ENCODE results near the gene NFIL3. TPM values are rescaled to one million over a fixed set of nuclear protein-coding genes. Genes with fewer than 3 reads are reported as not detected.

Gene NFIL3
- total RNA-seq, 1 experiment from 2014 or later = 9.3 TPM

- Histone ChIP-seq H3K4me2 (no peak overlapping the region), H4K20me1 (ENCODE audit: insufficient read depth) (no peaks in the 10 kb centered on the region), H2AFZ (no peak overlapping the region), H3K9me2 (ENCODE audit: insufficient read depth) (no peaks in the 10 kb centered on the region), H3K4me1 (replicated peaks; ENCODE audit: insufficient read depth) (peaks cover 19% of the 10 kb centered on the region), H3K79me2 (ENCODE audit: low read depth) (no peaks in the 10 kb centered on the region), H3K27ac (no peak overlapping the region), H3K27me3 (ENCODE audit: insufficient read depth, low read depth) (no peaks in the 10 kb centered on the region), H3K36me3 (ENCODE audit: low read depth) (no peaks in the 10 kb centered on the region), H3K9me3 (ENCODE audit: insufficient read depth, low read depth) (no peaks in the 10 kb centered on the region), H3K4me3 (no peak overlapping the region), H3F3A (ENCODE audit: insufficient read depth, low read depth) (peaks cover 15% of the 10 kb centered on the region)
- ChIA-PET POLR2A (ENCODE audit: unreplicated experiment) (no interaction called here), CTCF (no interaction called here)
- DNase-seq = no peak
- BruUV-seq (replicated peaks) = no TSS peak
- intact Hi-C loops (cut with micrococcal nuclease; ENCODE audit: unreplicated experiment) = no loop called here
- TF ChIP-seq CTCF (conservative IDR thresholded peaks at IDR 0.05) (no peak), EZH2 (IDR thresholded peaks at IDR 0.05; ENCODE audit: low read depth) (no peak)
Observed at GRCh38 chr9:91428927-91429351, 5.3 kb upstream of the NFIL3 start.

GRCh38 chr9:91428436-91428835, 4.8 kb upstream of the NFIL3 start:
- no peak for DNase-seq
- no peak overlapping the region for H3K27ac ChIP-seq
- ChIA-PET CTCF (no interaction called here), POLR2A (ENCODE audit: unreplicated experiment) (no interaction called here)
- BruUV-seq (replicated peaks) = no TSS peak
- H3K9me3 ChIP-seq (ENCODE audit: insufficient read depth, low read depth) = no peaks in the 10 kb centered on the region
- H3F3A ChIP-seq (ENCODE audit: insufficient read depth, low read depth) = peaks cover 15% of the 10 kb centered on the region
- no peaks in the 10 kb centered on the region for H3K9me2 ChIP-seq (ENCODE audit: insufficient read depth)
- no peak overlapping the region for H3K4me3 ChIP-seq
- no peaks in the 10 kb centered on the region for H3K36me3 ChIP-seq (ENCODE audit: low read depth)
- intact Hi-C loops (cut with micrococcal nuclease; ENCODE audit: unreplicated experiment) = no loop called here
- H3K4me2 ChIP-seq = no peak overlapping the region
- no peaks in the 10 kb centered on the region for H3K27me3 ChIP-seq (ENCODE audit: insufficient read depth, low read depth)
- H3K4me1 ChIP-seq (replicated peaks; ENCODE audit: insufficient read depth) = peaks cover 19% of the 10 kb centered on the region
- H4K20me1 ChIP-seq (ENCODE audit: insufficient read depth) = no peaks in the 10 kb centered on the region
- H2AFZ ChIP-seq = no peak overlapping the region
- no peak for TF ChIP-seq CTCF (conservative IDR thresholded peaks at IDR 0.05)
- TF ChIP-seq EZH2 (IDR thresholded peaks at IDR 0.05; ENCODE audit: low read depth) = no peak
- no peaks in the 10 kb centered on the region for H3K79me2 ChIP-seq (ENCODE audit: low read depth)

GRCh38 chr9:91427873-91428272, 4.2 kb upstream of the NFIL3 start:
- H3F3A ChIP-seq (ENCODE audit: insufficient read depth, low read depth) = peaks cover 15% of the 10 kb centered on the region
- H3K27ac ChIP-seq = no peak overlapping the region
- BruUV-seq (replicated peaks) = no TSS peak

More at GRCh38 chr9:91427873-91428272, 4.2 kb upstream of the NFIL3 start:
- H3K27me3 ChIP-seq (ENCODE audit: insufficient read depth, low read depth) = no peaks in the 10 kb centered on the region
- DNase-seq = peak; percentile 47 to 86
- no peak overlapping the region for H2AFZ ChIP-seq
- POLR2A ChIA-PET (ENCODE audit: unreplicated experiment) = no interaction called here
- CTCF ChIA-PET = no interaction called here
- H3K4me3 ChIP-seq = no peak overlapping the region
- peaks cover 4% of the 10 kb centered on the region for H3K79me2 ChIP-seq (ENCODE audit: low read depth)
- H3K4me1 ChIP-seq (replicated peaks; ENCODE audit: insufficient read depth) = peaks cover 17% of the 10 kb centered on the region
- TF ChIP-seq CTCF (conservative IDR thresholded peaks at IDR 0.05) (no peak), EZH2 (IDR thresholded peaks at IDR 0.05; ENCODE audit: low read depth) (no peak)
- no peaks in the 10 kb centered on the region for H3K9me2 ChIP-seq (ENCODE audit: insufficient read depth)
- no peaks in the 10 kb centered on the region for H3K36me3 ChIP-seq (ENCODE audit: low read depth)
- H3K9me3 ChIP-seq (ENCODE audit: insufficient read depth, low read depth) = no peaks in the 10 kb centered on the region
- intact Hi-C loops (cut with micrococcal nuclease; ENCODE audit: unreplicated experiment) = loop anchor here (2.0 kb wide), 1 partner anchor 339 kb away; no protein-coding TSS in a partner anchor
- no peaks in the 10 kb centered on the region for H4K20me1 ChIP-seq (ENCODE audit: insufficient read depth)
- no peak overlapping the region for H3K4me2 ChIP-seq

Measured in PC-9 (cell line).